Natural killer cell (primary cell): ENCODE data around the gene ARSI. TPM values are rescaled to one million over a fixed set of nuclear protein-coding genes. Genes with fewer than 3 reads are reported as not detected.

Experiments used
- ATAC-seq, 3 donors: fragments of 150-1000 bp in 2 of 3; fragments of 200-7000 bp in 1 of 3; cut with Tn5 transposase; 1 replicate in 1 of 3; 2 replicates in 2 of 3; pipeline ENCODE4 v1.10.0; 2021; ENCODE audit warnings: mild to moderate bottlenecking in 2 of 3, moderate library complexity in 2 of 3
- DNase-seq, 2 donors: peaks; one replicate each; pipeline versions ENCODE4 v3.0.0 to v3.0.0-alpha.2; 2013 to 2021; ENCODE audit warnings: mixed read lengths in 1 of 2
- H3K27ac ChIP-seq: one replicate; pipeline ENCODE4 v1.5.1; 2013; ENCODE audit warnings: mild to moderate bottlenecking, low read length
- H3K27me3 ChIP-seq: one replicate; pipeline ENCODE4 v1.6.1; 2013; ENCODE audit warnings: low read length; ENCODE audit not compliant: control insufficient read depth, insufficient read depth
- H3K36me3 ChIP-seq: one replicate; pipeline ENCODE4 v1.6.1; 2013; ENCODE audit warnings: low read length; ENCODE audit not compliant: control insufficient read depth, insufficient read depth
- H3K4me1 ChIP-seq: one replicate; pipeline ENCODE4 v1.6.1; 2013; ENCODE audit warnings: low read length; ENCODE audit not compliant: control insufficient read depth, insufficient read depth
- H3K4me3 ChIP-seq: one replicate; pipeline ENCODE4 v1.5.1; 2013; ENCODE audit warnings: low read length
- H3K9me3 ChIP-seq: one replicate; pipeline ENCODE4 v1.6.1; 2013; ENCODE audit warnings: low read length; ENCODE audit not compliant: control insufficient read depth, insufficient read depth
- H3K27ac Mint-ChIP-seq, 2 donors: one replicate each; pipeline ENCODE4 v1.8.0; 2022; ENCODE audit warnings: mild to moderate bottlenecking in 2 of 2, mixed read lengths in 2 of 2, moderate library complexity in 1 of 2
- H3K27me3 Mint-ChIP-seq, 2 donors: one replicate each; pipeline ENCODE4 v1.8.0; 2022; ENCODE audit warnings: low read depth in 2 of 2, mixed read lengths in 2 of 2
- H3K36me3 Mint-ChIP-seq: one replicate; pipeline ENCODE4 v1.8.0; 2022; ENCODE audit warnings: mixed read lengths
- H3K4me1 Mint-ChIP-seq, 2 donors: one replicate each; pipeline ENCODE4 v1.8.0; 2022; ENCODE audit warnings: mixed read lengths in 2 of 2
- H3K4me3 Mint-ChIP-seq: one replicate; pipeline ENCODE4 v1.8.0; 2022; ENCODE audit warnings: mild to moderate bottlenecking, moderate library complexity, mixed read lengths
- H3K9me3 Mint-ChIP-seq, 2 donors: one replicate each; pipeline ENCODE4 v1.8.0; 2022; ENCODE audit warnings: mixed read lengths in 2 of 2
- CTCF ChIP-seq: fragments of 200-600 bp; IDR thresholded peaks from one replicate; pipeline ENCODE4 v1.8.0; 2022; ENCODE audit warnings: antibody characterized with exemption
- WGBS: methylation state at CpG from one replicate; pipeline ENCODE4 v1.1.7; 2013; ENCODE audit warnings: missing lambda C conversion rate; ENCODE audit not compliant: insufficient coverage; 5-methylcytosine and 5-hydroxymethylcytosine counted together
- intact Hi-C: fragments of 100-400 bp; cut with micrococcal nuclease; formaldehyde crosslinking; loops from one replicate; pipeline ENCODE4 v1.14.2; 2022
- total RNA-seq, 4 donors: library from RNA; stranded (reverse); fragments of 120-200 nt in 1 of 4; gene quantifications; one replicate each; pipeline versions ENCODE4 v1.2.3 to v1.2.4, GENCODE V29; 2013 to 2022

ARSI gene
- total RNA-seq, 3 donors from 2014 or later (not counting 1 experiment from before 2014, with no cell fraction given), result 0.19 TPM; not detected in 2

- peaks cover 7 to 8% of the 10 kb centered on the region in 2 donors for H3K4me1 Mint-ChIP-seq
Observed at GRCh38 chr5:150321784-150322183, 19.1 kb upstream of the ARSI start.

GRCh38 chr5:150321211-150321610 is 18.5 kb upstream of the ARSI start:
- Mint-ChIP-seq H3K4me1 (peaks cover 7 to 8% of the 10 kb centered on the region in 2 donors), H3K36me3 (no peaks in the 10 kb centered on the region), H3K27me3 (no peaks in the 10 kb centered on the region), H3K4me3 (no peak overlapping the region), H3K27ac (no peak overlapping the region), H3K9me3 (no peaks in the 10 kb centered on the region)
- no peak for TF ChIP-seq CTCF
- Histone ChIP-seq H3K27me3 (no peaks in the 10 kb centered on the region), H3K4me1 (no peaks in the 10 kb centered on the region), H3K27ac (no peak overlapping the region), H3K36me3 (no peaks in the 10 kb centered on the region), H3K9me3 (no peaks in the 10 kb centered on the region), H3K4me3 (no peak overlapping the region)
- intact Hi-C loops, result no loop called here
- WGBS, result 67% methylated on average over 1 of the region's 1 CpG
- no peak for DNase-seq
- no peak for ATAC-seq

More at GRCh38 chr5:150321784-150322183, 19.1 kb upstream of the ARSI start:
- no peak overlapping the region for H3K27ac Mint-ChIP-seq
- DNase-seq (no peak), ATAC-seq (no peak)
- no peaks in the 10 kb centered on the region for H3K9me3 Mint-ChIP-seq
- no peak overlapping the region for H3K4me3 Mint-ChIP-seq
- H3K27me3 Mint-ChIP-seq, result no peaks in the 10 kb centered on the region
- WGBS, result no CpG with 5 or more reads among the region's 1 CpG
- Histone ChIP-seq H3K27me3 (no peaks in the 10 kb centered on the region), H3K9me3 (no peaks in the 10 kb centered on the region), H3K27ac (no peak overlapping the region), H3K4me1 (no peaks in the 10 kb centered on the region), H3K4me3 (no peak overlapping the region), H3K36me3 (no peaks in the 10 kb centered on the region)
- no peak for TF ChIP-seq CTCF
- no peaks in the 10 kb centered on the region for H3K36me3 Mint-ChIP-seq
- intact Hi-C loops, result no loop called here

- H3K4me1 ChIP-seq, result no peaks in the 10 kb centered on the region
- intact Hi-C loops, result no loop called here
- H3K9me3 ChIP-seq, result no peaks in the 10 kb centered on the region
- no peak overlapping the region for H3K27ac Mint-ChIP-seq
- peaks cover 7 to 8% of the 10 kb centered on the region in 2 donors for H3K4me1 Mint-ChIP-seq
- TF ChIP-seq CTCF, result no peak
- DNase-seq (no peak), ATAC-seq (no peak)
- no peaks in the 10 kb centered on the region for H3K36me3 ChIP-seq
- no peaks in the 10 kb centered on the region for H3K27me3 Mint-ChIP-seq
- H3K27ac ChIP-seq, result no peak overlapping the region
- H3K4me3 Mint-ChIP-seq, result no peak overlapping the region
- no peaks in the 10 kb centered on the region for H3K27me3 ChIP-seq
- 94% methylated on average over 2 of the region's 2 CpGs for WGBS
- H3K36me3 Mint-ChIP-seq, result no peaks in the 10 kb centered on the region
- no peak overlapping the region for H3K4me3 ChIP-seq
- H3K9me3 Mint-ChIP-seq, result no peaks in the 10 kb centered on the region
Observed at GRCh38 chr5:150320044-150320613, 17.4 kb upstream of the ARSI start.

GRCh38 chr5:150319484-150319790 is 16.7 kb upstream of the ARSI start:
- DNase-seq (no peak), ATAC-seq (no peak)
- Histone ChIP-seq H3K4me1 (no peaks in the 10 kb centered on the region), H3K9me3 (no peaks in the 10 kb centered on the region), H3K27ac (no peak overlapping the region), H3K4me3 (no peak overlapping the region), H3K36me3 (no peaks in the 10 kb centered on the region), H3K27me3 (no peaks in the 10 kb centered on the region)
- peaks cover 7 to 8% of the 10 kb centered on the region in 2 donors for H3K4me1 Mint-ChIP-seq
- intact Hi-C loops, result no loop called here
- no peaks in the 10 kb centered on the region for H3K9me3 Mint-ChIP-seq
- no peak for TF ChIP-seq CTCF
- no peaks in the 10 kb centered on the region for H3K36me3 Mint-ChIP-seq
- no peak overlapping the region for H3K4me3 Mint-ChIP-seq
- no peak overlapping the region for H3K27ac Mint-ChIP-seq
- H3K27me3 Mint-ChIP-seq, result no peaks in the 10 kb centered on the region
- 88% methylated on average over 4 of the region's 6 CpGs for WGBS
